NCI-H2227 treated with DMSO at 0.1 percent for 48 hours (cell line): ENCODE results near the gene NAV2.
"Not testable (repeated sequence)": the region's sequence is repeated elsewhere in the genome, so short reads cannot be mapped to it uniquely, and the experiment has no call there.

Source experiments
- DNase-seq: peaks from one replicate; lab custom pipeline; 2025; lab: John Stamatoyannopoulos, UW

NAV2 gene

DNA sequence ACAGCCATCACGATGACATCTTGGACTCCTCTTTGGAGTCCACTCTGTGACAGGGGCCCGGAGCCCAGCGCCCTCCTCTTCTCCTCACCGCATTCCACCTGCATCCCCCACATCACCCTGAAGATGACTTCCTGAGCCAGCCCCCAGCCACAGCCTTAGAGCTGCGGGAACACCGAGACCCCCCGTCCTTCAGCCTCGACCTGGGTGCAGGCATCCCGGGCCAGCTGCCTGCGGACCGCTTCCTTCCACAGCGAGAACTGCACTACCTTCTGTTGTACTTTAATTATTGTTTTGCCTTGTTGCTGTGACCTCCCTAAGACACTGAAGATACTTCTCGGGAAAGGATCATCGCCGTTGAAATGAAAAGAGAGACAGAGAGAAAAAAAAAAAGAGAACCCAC is 405.6 kb downstream of the NAV2 start:
- no peak for DNase-seq

DNA sequence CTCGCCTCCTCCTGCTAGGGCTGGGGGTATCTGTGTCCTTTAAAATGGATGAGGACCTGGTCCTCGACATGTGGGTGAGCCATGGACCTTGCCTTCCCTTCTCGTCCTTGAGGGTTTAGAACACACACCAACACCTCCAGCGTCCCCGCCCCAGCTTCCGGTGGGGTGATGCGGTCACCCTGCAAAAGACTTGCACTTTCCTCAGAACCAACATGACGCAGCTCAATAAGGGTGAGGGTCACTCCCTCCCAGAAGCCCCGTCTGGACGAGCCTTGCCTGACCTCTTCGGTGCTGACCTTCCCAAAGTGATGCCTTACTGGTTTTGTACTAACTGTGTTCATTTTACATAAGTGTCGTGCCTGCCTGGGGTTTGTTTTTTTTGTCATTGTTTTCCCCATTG is 406.7 kb downstream of the NAV2 start:
- DNase-seq, result no peak

DNA sequence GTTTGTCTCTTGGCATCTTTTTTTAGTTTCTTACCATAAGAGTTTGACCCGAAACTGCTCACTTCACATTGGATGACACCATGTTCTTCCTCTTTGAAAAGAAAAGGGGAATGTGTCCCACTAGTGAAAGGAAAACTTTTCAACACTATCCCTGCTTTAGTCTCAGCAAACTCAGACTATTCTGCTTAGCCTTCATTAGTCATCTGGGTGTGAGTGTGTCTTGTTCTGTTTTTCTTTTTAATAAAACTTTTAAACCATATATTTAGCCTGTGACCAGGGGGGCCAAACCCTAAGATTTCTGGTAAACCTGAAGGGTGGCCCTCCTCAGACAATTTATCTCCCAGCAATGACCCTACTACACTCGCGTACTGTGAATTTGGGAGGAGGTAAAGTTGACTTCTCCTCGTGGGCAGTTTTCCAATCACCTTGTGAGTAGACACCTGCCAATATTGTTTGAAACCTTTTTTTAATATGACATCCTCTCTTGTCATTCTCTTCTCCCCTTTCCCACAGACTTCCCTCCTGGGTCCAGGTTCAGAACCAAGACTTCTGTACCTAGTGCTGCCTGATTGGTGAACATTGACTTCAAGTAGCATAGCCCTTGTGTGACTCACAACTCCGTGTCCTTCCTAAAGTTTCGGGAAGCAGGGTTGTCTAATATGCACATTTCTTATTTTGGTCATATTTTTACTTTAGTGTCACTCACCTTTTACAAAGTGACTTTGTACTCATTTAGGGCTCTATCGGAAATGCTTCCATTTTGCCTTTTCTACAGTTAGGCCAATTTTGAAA is 407.7 kb downstream of the NAV2 start:
- no peak for DNase-seq

DNA sequence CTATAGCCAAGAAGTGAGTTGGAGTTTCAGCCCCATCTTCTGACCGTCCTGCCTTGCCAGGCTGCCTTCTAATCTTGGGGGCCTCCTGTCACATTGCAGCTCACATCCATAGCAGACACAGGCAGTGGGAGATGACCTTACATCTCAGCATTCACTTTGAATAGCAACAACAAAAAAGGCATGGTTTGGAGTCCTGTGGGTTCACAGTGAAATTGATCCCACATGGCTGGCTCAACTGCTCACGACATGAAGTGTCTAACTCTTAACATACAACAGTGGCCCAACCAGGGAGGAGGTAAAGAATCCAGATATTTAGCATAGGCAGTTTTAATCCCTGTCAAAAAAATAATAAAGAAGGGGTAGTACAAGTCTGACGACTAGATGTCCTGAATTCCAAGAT is 409.5 kb downstream of the NAV2 start:
- DNase-seq, result no peak

DNA sequence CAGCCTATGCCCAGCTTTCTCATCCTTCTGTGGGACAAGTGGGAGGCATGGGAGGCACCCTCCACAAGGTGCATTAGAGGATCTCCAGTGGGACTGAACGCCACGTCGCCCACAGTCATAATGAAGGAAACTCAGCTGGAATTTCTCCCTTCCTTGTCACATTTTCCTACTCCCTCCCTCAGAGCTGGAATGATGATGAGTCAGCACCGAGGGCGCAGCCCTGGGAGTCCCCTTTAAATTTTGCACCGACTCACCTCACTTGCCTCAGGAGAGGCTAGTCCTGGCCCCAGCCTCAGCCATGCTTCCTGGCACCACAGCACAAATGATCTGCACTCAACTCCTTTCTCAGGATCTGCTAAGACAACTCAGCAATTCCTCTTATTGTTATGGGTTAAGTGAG is 413.3 kb downstream of the NAV2 start:
- no peak for DNase-seq

DNA sequence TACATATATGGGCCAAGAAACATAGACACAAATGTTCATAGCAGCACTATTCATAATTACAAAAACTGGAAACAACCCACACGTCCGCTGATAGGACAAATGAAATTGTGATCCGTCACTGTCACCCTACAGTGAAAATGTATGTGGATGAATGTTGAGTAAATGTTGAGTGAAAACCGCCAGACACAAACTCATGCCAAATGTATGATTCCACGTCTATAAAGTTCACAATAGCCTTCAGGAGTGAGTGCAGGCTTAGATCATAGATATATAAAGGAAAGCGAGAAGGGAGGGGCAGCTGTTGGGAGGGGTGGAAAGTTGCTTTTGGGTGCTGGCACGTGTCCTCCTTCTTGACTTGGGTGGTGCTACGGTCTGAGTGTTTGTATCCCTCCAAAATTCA is 414.1 kb downstream of the NAV2 start:
- DNase-seq, result no peak

DNA sequence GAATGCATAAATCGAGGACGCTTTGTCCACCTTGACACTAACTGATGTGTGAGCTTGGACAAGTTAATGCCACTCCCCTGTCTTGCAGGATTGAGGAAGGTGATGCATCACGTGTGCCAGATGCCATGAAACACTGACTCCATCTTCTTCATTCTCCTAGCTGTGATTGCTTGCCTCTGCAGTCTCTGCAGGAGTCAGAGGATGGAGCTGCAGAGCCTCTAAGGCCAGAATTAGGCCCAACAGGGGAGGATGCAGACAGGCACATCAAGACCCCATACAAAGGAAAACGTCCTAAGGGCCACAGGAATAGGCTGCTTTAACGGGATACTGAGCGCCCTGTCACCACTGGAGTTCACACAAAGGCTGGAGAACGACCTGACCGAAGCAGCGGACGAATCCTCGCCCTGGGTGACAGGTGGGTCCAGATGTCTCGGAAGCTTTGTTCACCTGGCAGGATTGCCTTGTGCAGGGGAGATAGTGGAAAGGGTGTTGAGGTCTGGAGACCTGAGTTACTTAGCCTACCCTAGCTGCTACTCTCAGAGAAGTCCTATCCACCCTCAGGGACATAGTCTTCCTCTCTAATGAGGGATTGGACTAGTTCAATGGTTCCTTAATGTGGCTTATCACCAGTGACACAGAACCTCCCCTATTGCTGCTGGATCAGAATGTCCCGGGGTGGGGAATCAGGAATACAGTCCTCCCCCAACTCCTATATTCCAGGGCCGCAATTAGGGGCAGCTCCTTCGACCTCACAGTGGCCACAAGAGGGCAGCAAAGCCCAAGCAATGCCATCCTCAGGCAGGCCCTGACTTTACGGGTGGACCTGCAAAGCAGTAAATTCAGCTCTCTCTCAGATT is 415.3 kb downstream of the NAV2 start:
- DNase-seq, result peak; percentile 48

DNA sequence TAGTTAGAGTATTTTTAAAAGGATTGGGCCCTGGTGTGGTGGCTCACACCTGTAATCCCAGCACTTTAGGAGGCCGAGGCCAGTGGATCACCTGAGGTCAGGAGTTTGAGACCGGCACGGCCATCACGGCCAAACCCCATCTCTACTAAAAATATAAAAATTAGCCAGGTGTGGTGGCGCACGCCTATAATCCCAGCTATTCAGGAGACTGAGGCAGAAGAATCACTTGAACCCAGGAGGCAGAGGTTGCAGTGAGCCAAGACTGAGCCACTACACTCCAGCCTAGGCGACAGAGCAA is 415.8 kb downstream of the NAV2 start:
- DNase-seq, result not testable (repeated sequence)

DNA sequence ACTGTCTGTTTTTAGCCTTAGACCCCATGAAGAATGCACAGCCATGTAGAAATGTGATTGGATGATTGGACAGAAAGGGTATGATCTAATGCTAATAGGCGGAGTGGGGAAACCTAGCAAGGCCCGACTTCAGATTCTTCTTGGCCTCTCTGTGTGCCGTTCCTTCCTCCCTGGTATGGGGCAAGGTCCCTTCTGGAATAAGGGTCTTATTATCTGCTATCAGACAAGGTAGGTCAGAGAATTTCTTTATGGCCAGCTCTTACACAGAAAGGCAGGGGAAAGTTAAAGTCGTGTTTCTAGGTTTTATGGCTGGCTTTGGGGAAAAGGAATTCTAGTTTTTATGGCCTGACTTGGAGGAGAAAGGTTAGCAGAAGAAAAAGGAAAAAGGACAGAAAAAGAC is 417.0 kb downstream of the NAV2 start:
- DNase-seq, result no peak

DNA sequence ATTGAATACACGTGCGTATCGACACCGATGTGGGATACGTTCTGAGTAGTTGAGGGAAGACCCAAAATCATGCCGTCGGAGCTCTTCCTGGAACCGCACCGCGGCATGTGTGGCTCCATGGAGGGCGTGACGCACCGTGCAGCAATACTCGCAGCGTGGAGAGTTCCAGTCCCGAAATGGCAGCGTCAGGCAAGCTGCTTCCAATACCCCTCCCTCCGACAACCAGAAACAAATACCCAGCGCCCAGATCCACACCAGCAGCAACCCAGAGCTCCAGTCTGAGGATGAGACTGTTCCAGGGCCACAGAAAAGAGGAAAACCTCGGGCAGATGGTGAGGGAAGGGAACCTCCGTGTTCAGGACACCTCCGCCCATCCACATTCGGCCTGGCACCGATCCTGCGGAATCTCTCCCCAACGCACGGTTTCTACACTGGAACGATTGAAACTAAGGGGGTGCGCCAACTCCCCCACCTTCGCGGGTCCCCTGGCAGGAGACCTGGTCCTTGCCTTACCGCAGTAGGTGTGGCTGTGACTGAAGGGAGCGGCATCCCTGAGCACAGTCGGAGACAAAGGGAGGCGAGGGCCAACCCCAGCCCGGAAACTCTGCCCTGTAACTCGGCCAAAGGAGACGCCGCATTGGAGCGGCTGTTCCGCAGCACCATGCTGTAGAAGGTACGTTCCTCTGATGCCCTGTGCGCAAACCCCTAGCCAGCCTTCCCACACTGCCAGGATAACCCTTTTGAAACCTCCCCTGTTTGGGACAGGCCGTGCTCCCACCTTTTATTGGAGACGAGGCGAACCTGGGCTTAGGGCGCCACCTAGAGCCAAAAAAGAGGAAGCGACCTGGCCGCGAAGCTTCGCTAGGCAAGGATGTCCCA is 419.4 kb downstream of the NAV2 start:
- DNase-seq, result no peak

DNA sequence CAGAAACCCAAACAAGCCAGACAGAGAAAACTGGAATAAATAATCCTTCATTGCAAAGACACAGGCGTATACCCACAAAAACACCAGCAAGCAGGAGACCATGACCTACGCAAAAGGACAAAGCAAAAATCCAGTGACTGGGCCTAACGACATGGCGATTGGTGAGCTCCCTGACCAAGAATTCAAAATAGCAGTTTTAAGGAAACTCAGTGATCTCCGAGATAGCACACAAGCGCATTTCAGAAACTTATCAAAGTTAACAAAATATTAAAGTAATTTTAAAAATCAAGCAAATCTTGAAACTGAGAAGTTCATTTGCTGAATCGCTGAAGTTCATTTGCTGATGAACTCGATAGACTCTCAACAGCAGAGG is 420.0 kb downstream of the NAV2 start:
- no peak for DNase-seq

DNA sequence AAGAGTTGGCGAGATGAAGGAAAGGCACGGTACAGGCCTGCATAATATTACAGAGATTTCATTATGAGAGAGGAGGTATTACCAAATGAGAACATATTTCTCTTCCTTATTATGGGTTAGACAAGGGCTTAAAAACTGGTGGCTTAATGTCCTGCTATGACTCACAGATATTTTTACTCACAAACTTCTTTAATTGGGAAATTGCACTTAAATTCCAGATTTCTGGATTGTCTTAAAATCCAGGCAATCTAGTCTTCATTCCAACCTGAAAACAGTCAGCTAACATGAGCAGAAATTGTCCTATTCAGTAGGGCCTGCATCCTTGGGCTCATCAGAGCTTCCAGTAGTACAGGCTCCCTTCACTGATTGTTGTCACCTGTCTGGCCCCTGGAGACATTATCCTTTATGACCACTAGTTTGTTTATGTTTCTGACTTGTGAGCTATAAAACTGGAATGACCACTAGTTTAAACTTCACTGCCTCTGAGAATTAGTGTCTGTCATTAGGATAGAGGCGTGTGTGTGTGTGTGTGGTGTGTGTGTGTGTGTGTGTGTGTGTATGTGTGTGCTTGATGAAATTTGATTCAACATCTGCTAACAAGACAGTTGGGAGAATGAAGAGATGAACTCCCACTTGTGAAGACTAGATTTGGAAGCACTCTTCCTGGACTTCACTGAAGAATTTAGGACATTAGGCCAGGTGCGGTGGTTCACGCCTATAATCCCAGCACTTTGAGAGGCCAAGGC is 422.5 kb downstream of the NAV2 start:
- no peak for DNase-seq

DNA sequence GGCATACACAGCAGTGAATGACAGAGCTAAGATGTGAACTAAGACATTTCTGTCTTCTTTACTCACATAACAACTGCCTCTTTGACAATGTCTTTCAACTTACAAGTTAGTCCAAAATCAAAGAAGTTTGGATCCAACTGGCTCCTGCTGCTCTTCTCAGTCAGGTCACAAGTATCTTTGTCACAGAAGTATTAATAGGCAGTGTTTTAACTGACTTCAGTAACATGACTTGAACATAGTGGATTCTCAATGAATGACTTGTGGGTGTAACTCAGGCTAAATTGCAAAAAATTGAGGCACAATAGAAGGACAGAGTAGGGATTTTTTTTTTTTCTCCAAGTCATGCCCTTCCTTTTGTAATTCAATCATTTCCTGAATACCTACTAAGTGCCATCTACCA is 425.0 kb downstream of the NAV2 start:
- DNase-seq, result no peak

DNA sequence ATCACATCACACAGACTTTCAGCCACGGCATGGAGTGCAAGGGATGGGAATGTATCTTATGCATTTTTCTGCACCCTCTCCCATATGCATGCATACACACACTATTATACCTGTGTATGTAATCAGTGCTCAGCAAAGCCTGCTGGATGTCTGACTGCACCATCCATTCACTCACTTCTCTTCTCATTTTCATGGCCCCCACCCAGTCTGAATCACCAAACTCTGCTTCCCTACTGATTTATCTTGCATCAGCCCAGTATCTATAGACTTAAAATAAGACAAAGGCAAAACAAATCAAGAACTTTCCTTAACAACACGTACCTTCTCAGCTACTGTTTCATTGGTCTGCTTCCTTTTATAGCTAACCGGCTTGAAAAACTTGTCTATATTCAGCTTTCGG is 426.1 kb downstream of the NAV2 start:
- DNase-seq, result no peak

DNA sequence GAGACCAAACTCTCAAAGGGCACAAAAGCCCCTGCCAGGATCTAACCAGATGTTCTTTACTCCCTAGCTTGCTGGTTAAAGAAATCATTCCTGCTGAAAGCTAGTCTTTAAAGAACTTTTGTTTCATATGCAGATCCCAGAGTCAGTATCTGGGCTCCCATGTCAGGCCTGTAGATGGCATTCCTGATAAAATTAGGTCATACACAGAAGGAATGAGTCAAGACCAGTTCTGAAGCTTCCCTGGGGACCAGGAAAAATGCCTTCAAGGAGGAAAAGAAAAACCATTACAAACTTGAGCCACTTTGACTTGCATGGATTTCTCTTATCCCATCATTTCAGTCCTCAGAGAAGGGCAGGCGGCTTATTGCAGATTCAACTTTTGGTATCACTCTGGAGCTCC is 441.7 kb downstream of the NAV2 start:
- no peak for DNase-seq

DNA sequence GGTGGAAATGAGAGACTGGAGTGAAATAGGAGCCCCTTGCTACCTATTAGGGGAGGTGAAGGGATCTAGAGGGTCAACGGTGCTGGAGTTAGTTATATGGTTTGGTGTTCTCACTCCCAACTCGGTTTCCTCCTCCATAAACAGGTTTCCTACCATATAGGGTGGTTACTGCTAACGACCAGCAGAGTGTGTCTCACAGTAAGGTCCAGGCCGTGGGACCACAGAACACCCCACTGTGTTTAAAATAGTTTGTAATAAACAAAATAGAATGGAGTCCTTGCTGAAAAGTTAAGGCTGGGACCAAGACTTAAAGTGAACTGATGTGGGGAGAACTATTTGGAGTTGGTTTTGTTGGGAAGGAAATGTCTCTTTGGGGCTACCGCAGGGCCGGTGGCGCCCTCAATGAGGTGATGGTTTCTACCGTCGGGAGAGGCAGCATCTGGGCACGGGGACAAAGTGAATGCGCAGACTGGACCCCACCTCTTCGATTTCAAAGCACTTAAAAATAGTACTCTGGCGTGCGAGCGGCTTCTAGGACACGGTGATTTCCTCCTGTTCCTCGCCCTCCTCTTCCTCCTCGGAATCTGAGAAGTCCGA is 443.1 kb downstream of the NAV2 start:
- no peak for DNase-seq

DNA sequence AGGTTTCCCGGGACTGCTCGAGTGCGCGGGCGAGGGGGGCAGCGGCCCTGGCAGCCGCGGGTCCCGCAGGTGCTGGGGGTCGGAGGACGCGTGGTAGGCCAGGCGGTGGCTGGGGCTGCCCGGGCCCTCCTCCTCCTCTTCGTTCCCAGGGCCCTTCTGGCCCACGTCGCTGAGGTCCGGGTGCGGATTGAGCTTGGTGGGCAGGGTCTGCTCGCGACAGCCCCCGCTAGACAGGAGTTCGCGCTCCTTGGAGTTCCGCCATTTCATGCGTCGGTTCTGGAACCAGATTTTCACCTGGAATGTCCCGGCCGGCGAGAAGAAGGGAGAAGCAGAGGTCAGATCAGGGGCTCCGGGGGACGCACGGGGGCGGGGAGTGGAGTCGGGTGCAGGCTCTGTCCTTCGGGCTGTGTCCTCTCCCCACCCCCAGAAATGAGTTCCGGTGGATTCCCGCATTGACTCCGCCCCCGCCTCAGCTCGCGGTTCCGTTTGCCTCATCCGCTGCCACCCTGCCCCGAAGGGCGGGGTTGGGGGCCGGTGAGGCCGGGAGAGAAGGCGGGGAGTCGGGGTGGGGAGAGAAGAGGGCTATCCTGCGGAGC is 443.7 kb downstream of the NAV2 start:
- no peak for DNase-seq

DNA sequence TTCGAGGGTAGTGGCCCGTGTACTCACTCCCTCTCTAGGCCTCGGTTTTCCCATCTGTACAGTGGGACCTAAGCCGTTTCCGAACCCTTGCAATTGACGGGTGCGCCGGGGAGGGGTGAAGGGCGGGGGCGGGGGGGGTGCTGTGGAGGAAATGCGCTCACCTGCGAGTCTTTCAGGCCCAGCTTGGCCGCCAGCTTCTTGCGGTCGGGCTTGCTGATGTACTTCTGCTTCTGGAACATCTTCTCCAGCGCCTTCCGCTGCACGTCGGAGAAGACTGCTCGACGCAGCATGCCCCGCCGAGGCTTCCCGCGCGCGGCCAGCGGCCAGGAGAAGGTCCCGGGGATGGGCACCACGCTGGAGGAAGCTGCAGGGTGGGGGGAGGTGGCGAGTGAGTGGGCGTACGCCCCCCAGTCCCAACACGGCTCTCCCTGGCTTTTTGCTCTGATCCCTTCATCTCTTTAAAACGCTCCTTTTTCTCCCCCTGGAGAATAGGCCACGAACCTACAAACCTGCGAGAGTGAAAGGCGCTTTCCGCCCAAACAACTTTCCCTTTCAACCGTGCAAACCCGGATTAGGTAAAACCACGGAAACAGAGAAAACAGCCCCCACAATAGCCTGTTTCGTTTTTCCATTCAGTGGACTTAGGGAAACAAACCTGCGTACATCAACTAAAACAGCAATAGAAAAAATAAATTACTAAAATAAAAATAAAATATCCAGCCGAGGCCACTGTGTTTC is 444.4 kb downstream of the NAV2 start:
- no peak for DNase-seq

DNA sequence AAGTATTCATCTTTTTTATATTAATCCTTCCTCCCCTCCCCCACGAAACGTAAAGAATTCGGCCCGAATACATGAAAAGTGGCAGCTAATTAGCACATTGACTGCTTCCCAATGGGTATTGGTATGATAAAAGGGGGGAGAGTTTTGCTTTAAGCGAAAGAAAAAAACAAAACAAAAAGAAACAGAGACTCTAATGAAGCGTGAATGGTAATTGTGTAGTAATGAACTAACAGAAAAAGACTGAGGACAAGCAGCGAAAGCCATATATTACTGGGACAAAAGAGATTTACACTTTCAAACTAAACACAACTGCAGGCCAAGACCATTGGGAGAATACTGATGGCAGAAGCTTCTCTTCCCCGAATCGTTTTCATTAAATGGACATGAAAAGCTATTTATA is 445.1 kb downstream of the NAV2 start:
- no peak for DNase-seq

DNA sequence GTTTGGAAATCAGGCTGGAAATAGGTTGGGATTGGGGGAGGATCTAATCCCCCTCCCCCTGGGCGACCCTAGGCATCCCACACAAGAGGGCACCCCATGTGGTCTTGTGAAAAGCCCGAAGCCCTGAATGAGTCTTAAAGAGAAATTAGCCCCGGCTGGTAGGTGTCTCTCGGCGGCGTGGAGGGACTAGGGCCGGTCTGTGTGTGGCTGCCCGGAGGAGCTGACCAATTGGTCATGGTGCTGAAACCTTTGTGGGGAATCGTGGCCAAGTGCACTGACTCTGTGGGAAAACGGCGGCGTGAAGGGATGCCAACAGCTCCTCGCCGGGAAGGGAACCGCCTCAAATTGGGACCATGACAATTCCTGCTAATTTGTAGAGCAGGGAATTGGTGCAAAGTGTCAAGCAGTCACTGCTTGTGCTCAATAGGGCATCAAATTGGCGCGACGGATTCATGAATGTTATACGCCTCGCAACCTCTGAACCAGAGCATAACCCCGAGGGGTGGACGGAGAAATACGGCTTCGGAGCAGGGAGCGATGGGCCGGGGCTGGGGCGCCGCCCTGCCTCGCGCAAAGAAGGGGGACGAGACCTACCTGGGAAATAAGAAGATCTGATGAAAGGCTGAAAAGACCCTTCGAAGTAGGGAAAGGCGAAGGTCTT is 446.1 kb downstream of the NAV2 start:
- no peak for DNase-seq
